Activated T-cell treated with anti-CD3 and anti-CD28 coated beads for 1 hour (primary cell): ENCODE data around the gene CCDC112.
"Not testable (repeated sequence)": the region's sequence is repeated elsewhere in the genome, so short reads cannot be mapped to it uniquely, and the experiment has no call there.

ENCODE experiments used
- DNase-seq: peaks from one replicate; pipeline ENCODE4 v3.0.0-alpha.2; 2020; ENCODE audit warnings: low read depth

Gene CCDC112

GRCh38 chr5:115260248-115260647 lies 36.2 kb downstream of the CCDC112 start:
- DNase-seq, result no peak

DNA sequence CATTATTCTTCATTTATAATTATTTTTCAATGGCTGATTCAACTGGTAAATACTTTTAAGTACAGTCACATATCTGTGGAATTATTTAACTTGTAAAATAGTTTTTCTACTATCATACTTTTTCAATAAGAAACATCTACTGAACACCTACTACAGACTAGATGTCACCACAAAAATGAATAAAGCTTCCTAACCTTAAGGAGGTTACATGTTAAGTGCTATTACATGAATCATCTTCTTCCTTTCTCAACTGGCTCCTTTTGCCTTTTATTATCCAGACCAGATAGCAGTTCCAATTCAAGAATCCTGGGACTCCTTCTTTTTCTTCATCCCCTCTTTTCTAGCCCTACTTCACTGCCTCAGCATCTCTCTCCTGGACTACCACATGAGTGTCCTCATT lies 38.5 kb downstream of the CCDC112 start:
- DNase-seq, result no peak

DNA sequence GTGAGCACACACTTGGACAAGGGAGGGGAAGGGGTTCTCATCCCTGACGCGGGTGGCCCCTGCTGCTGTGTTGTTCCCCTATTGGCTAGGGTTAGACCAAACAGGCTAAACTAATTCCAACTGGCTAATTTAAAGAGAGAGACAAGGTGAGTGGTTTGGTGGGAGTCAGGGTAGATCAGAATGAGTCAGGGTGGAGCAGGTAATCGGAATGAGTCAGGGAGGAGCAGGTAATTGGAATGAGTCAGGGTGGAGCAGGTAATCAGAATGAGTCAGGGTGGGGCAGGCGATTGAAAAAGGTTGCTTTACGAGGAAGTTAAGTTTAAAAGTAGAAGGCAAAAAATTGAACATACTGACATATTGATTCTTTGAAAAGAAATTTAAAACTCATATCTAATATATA lies 47.1 kb downstream of the CCDC112 start:
- DNase-seq, result not testable (repeated sequence)

- no peak for DNase-seq
These were observed 50.0 kb downstream of the CCDC112 start for GRCh38 chr5:115246361-115246991.

DNA sequence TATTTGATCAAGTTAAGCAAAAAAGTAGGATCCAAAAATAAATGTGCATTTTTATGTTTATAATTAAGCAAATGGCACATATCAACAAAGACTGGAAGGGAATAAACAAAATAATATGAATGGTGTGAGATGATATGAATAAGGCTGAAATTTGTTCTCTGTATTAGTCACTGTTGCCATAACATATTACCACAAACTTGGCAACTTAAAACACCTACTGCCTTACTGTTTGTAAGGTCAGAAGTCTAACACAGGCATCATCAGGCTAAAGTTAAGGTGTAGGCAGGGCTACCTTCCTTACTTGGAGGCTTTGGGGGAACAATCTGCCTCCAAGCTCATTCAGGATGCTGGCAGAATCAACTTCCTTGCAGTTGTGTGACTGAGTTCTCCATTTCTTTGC lies 53.0 kb downstream of the CCDC112 start:
- DNase-seq, result no peak

DNA sequence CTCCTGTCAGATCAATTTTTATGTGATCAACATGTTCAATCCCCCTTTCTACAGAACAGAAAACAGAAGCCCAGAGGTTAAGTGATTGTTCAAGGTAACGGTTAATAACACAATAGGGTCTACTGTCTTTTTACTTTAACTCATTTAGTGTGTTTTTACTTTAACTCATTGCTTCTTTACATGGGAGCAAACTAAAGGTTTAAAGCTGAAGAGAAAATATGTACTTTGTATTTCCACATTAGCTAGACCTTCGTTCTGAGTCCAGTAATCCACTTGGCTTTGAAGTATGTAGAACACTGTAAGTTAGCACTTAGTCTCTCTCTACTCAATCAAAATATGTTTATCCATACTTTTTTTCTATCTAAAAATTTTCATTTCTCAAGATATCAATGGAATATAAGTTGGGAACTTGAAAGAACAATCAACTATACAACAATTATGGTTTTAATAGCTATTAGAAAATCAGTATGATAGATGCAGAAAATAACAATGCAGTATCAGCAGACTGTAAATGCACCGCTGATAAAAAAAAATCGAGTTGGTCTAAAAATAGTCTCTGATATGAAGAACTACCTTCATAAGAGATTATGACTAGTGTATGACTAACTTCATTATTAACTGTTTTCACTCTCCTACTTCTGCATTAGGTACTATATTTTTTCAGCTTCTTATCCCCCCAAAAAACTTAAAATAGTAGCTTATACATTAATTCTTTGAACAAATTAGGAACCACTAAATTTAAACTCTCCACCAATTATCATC lies 54.4 kb downstream of the CCDC112 start:
- no peak for DNase-seq

GRCh38 chr5:115237066-115237465 lies 59.4 kb downstream of the CCDC112 start:
- DNase-seq, result no peak

DNA sequence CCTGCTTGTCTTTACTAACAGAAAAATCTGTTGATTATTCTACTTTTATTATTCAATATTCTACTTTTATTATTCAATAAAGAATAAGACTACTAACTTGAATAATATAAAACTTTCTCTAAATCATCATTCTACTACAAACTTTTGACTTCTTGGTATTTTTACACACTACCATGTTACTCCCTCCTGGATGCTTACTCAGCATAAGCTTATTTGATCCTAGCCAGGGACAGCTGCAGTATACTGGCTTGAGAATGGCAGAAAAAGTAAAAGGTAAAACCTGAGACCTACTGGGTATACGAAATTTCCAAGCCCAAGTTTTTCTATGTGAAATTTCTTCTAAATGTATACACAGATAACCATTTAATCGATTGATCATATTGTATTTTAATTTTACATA lies 59.9 kb downstream of the CCDC112 start:
- no peak for DNase-seq

DNA sequence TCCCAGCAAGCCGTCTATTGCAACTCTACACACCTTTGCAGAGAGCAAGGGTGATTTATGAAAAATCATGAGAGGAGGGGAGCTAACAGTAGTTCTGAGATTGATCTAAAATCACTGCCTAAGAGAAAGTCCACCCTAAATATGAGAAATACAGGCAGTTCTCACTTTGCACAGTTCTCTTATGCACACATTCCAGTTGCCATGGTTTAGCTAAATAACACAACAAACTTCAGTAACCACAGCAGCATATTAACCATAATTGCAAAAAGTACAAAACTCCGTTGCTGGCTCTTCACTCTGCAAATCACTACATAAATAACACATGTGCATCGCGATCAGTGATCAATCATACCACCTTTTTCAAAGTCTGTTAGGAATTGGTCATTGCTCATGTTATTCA lies 64.9 kb downstream of the CCDC112 start:
- no peak for DNase-seq

- DNase-seq, result no peak
These were observed 66.8 kb downstream of the CCDC112 start for GRCh38 chr5:115229606-115230005.

DNA sequence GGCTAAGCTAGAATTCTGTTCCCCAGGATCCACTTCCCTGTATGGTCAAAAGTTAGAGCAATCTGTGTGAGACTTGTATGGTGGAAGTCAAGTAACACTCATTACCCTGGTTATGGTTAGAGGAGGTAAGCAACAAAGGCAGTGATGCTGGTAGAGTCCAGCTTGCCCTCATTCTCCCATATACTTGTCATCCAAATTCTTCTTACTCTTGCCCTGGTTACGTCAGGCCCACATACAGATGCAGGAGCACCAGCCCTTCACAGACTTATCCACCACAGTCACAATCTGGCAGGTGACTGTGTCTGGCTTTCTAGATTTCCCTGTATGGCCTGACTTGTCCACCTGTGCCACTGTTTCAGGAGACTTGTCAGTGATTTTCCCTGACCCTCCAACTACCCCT lies 69.2 kb downstream of the CCDC112 start:
- no peak for DNase-seq
